ENCODE data around the gene ZNF217. TPM values are rescaled to one million over a fixed set of nuclear protein-coding genes. Genes with fewer than 3 reads are reported as not detected.
"Not testable (repeated sequence)": the region's sequence is repeated elsewhere in the genome, so short reads cannot be mapped to it uniquely, and the experiment has no call there.

The ZNF217 gene
- total and polyA plus RNA-seq, 7 donors = 1.7 to 8.1 (median 4.3) TPM

DNA sequence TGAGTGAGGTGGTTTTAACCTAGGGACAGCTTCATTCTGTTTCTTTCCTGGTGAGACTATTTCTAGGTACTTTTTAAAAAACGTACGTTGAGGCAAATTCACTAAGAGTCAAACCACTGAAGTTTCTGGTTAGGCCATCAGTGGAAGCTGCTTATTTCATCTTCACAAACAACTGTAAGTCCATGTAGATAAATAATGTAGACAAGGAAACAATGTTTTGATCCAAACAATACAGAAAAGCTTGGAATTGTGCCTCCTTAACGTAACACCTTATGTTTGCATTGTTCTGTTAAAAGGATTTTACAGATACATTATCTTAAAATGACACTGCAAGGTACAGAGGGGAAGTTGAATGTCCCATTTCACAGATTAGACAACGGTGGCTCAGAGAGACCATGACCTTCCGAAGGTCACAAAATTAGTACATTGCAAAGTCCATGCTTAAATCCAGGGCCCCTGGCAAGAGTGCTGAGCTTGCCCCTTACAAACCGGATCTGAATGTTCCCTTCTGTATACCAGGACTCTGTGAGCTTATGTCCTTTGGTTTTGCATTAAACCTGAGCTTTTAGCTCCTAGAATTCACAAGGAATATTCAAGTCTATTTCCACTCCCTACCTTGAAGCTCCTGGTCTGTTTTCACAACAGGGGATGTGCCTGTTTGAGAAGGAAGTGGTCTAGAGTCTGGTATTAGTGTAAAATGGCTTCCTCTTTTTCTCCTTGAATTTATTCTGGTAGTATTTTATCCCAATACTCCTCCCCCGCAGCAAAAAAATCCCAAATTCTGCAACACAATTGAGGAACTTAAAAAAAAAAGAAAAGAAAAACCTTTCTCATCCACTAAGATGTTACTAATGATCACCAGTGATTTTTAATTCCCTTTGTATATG, 28.9 kb upstream of the ZNF217 start:
- H3K27ac ChIP-seq = peak overlapping the region; percentile 79
- H3K9me3 ChIP-seq = no peaks in the 10 kb centered on the region
- no peak for TF ChIP-seq CTCF (IDR thresholded peaks at IDR 0.05)
- H3K4me3 ChIP-seq = peak overlapping the region; percentile 64
- 45 to 55% (median 49%) methylated on average over 7 of the region's 7 CpGs for WGBS, 3 donors
- intact Hi-C loops (cut with DNase I) = no loop called here
- H3K36me3 ChIP-seq (ENCODE audit: insufficient read depth in 1 of 2, low read depth in 1 of 2) = no peaks in the 10 kb centered on the region
- ATAC-seq (peak in 1 of 4 donors; percentile 30), DNase-seq (no peak)
- peaks cover 22% of the 10 kb centered on the region for H3K4me1 ChIP-seq
- H3K27me3 ChIP-seq (ENCODE audit: insufficient read depth in 3 of 3, low read length in 2 of 3) = no peaks in the 10 kb centered on the region

DNA sequence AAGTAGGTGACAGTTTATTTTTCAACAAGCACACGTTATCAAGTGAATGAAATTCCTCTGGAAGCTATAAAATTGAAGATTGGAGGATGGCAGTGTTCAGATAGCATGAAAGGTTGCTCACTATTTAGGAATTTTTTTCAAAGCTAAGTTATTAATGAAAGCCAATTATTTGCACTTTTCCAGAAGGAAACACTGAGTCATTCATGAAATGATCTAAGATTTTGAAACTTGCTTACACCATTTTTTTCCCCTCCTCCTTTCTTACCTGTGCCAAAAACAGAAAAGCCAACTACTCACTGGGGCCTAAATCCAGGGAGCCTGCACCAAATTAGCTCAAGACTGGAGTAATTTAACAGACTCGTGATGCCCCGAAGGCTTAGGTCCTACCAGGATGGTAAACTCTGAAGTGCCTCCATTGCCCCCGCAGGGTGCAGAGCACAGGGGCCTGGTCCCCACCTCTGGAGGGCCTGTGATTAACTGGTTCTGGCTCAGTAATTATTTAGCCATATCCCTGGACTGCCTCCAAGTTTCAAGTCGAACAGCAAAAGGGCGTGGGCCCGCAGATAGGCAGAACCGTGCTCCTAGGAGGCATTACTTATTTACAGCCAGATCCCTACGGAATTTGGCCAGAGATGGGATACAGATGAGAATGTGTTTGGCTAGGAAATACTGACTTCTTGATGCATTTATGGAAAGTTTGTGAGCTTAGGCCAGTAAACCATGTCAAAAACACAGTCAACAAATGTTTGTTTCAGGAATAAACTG, 28.0 kb upstream of the ZNF217 start:
- Histone ChIP-seq H3K4me3 (no peak overlapping the region), H3K27ac (peak overlapping the region; percentile 79), H3K27me3 (ENCODE audit: insufficient read depth in 3 of 3, low read length in 2 of 3) (no peaks in the 10 kb centered on the region), H3K36me3 (ENCODE audit: insufficient read depth in 1 of 2, low read depth in 1 of 2) (no peaks in the 10 kb centered on the region), H3K9me3 (no peaks in the 10 kb centered on the region), H3K4me1 (peaks cover 22% of the 10 kb centered on the region)
- ATAC-seq (peak; percentile 38 to 52 (median 49)), DNase-seq (peak; percentile 33 to 62)
- intact Hi-C loops (cut with DNase I) = no loop called here
- 35 to 43% (median 36%) methylated on average over 9 of the region's 9 CpGs for WGBS, 3 donors
- no peak for TF ChIP-seq CTCF (IDR thresholded peaks at IDR 0.05)

GRCh38 chr20:53618490-53619000, 24.9 kb upstream of the ZNF217 start:
- intact Hi-C loops (cut with DNase I) = not testable (repeated sequence)
- 80 to 94% (median 91%) methylated on average over 11 to 12 of the region's 12 CpGs for WGBS, 3 donors

DNA sequence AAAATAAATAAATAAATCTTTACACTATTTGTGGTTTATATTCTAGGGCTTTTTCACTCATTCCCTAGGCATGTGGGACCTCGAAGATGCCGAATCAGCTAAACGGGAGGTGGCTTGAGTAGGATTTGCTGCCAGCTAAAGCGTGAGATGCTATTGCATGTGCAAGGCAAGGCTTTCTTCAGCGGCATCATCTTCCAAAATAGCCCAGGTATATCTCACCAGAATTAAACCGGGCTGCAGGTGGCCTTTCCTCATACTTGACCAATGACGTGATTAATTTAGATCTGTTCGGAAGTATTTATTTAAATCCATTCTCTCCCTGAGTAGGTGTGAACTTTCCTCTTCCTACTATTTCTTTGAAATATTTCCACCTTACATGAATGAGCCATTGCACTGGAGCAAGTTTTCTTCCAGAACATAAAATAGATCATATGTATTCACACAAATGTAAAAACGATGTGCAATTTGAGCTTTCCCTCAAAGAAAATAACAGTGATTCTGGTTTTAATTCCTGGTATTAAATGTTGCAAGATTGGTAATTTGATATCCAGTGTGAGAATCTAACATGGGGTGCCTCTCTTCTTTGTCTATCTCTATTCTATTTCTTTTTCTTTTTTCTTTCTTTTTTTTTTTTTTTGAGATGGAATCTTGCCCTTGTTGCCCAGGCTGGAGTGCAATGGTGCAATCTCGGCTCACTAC, 24.3 kb upstream of the ZNF217 start:
- no peaks in the 10 kb centered on the region for H3K9me3 ChIP-seq
- no peak for DNase-seq
- intact Hi-C loops (cut with DNase I) = no loop called here
- H3K27ac ChIP-seq = no peak overlapping the region
- H3K4me3 ChIP-seq = no peak overlapping the region
- no peaks in the 10 kb centered on the region for H3K36me3 ChIP-seq (ENCODE audit: insufficient read depth in 1 of 2, low read depth in 1 of 2)
- H3K27me3 ChIP-seq (ENCODE audit: insufficient read depth in 3 of 3, low read length in 2 of 3) = no peaks in the 10 kb centered on the region
- WGBS, 3 donors = 79 to 85% (median 84%) methylated on average over 10 of the region's 10 CpGs
- no peak for TF ChIP-seq CTCF (IDR thresholded peaks at IDR 0.05)
- no peak for ATAC-seq
- peaks cover 13% of the 10 kb centered on the region for H3K4me1 ChIP-seq

More at GRCh38 chr20:53618490-53619000, 24.9 kb upstream of the ZNF217 start:
- H3K27ac ChIP-seq; ATAC-seq; H3K9me3 ChIP-seq; H3K36me3 ChIP-seq (ENCODE audit: insufficient read depth in 1 of 2, low read depth in 1 of 2); H3K4me3 ChIP-seq; DNase-seq; H3K27me3 ChIP-seq (ENCODE audit: insufficient read depth in 3 of 3, low read length in 2 of 3): not testable (repeated sequence)
- H3K4me1 ChIP-seq = peaks cover 16% of the 10 kb centered on the region

- intact Hi-C loops (cut with DNase I); H3K9me3 ChIP-seq; H3K36me3 ChIP-seq (ENCODE audit: insufficient read depth in 1 of 2, low read depth in 1 of 2); H3K27ac ChIP-seq; H3K4me1 ChIP-seq; H3K27me3 ChIP-seq (ENCODE audit: insufficient read depth in 3 of 3, low read length in 2 of 3); H3K4me3 ChIP-seq; ATAC-seq; DNase-seq: not testable (repeated sequence)
- 89 to 95% (median 90%) methylated on average over 6 of the region's 6 CpGs for WGBS, 3 donors
Measured at GRCh38 chr20:53616489-53616888, 22.9 kb upstream of the ZNF217 start.

Data from psoas muscle (tissue), 8 donors.